Middle frontal gyrus (tissue), 1 donor: ENCODE measurements around the gene SNAP91.
"Not testable (repeated sequence)": the region's sequence is repeated elsewhere in the genome, so short reads cannot be mapped to it uniquely, and the experiment has no call there.

Experiments used
- DNase-seq: peaks from one replicate; pipeline ENCODE4 v3.0.0-alpha.2; 2015; ENCODE audit warnings: low spot score; ENCODE audit errors: extremely low spot score

Gene SNAP91, protein sequence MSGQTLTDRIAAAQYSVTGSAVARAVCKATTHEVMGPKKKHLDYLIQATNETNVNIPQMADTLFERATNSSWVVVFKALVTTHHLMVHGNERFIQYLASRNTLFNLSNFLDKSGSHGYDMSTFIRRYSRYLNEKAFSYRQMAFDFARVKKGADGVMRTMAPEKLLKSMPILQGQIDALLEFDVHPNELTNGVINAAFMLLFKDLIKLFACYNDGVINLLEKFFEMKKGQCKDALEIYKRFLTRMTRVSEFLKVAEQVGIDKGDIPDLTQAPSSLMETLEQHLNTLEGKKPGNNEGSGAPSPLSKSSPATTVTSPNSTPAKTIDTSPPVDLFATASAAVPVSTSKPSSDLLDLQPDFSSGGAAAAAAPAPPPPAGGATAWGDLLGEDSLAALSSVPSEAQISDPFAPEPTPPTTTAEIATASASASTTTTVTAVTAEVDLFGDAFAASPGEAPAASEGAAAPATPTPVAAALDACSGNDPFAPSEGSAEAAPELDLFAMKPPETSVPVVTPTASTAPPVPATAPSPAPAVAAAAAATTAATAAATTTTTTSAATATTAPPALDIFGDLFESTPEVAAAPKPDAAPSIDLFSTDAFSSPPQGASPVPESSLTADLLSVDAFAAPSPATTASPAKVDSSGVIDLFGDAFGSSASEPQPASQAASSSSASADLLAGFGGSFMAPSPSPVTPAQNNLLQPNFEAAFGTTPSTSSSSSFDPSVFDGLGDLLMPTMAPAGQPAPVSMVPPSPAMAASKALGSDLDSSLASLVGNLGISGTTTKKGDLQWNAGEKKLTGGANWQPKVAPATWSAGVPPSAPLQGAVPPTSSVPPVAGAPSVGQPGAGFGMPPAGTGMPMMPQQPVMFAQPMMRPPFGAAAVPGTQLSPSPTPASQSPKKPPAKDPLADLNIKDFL

DNA sequence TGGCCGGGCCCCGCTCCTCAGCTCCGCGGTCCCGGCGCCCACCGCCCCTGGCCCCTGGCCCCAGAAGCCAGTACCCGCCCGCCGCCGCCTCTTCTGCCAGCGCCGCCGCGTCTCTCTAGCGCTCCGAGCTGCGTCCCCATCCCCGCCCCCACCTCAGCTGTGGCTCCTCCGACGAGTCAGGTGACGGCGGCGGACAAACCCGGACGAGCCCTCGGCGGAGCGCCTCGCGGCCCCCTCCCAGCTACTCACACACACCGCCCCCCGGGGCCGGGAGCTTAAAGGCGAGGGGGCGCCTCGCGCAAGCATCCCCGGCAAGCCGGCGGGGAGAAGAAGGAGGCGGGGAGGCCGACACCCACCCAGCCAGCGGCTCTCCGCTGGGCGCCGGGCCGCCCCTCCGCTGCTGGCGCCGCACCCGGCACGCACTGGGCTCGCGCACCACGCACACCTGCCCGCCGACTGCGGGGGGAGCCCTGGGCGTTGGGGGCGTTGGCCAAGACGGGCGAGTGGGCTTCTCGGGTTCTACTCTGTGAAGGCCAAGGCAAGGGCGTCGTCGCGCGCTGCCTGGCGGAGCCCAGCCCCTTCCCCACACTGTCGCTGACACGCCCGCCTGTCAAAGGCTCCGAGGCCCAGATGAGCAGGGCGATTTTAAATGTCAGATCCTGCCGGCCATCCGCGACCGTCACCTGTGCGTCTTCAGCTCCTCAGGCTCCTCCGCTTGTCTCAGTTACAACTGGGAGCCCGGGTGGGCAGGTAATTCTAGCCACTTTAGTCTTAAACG, at the start of gene SNAP91:
Gene SNAP91 (minus strand): TSS at position 132 of the 778 bp plus-strand sequence. CDS start 1,174 bp downstream, outside the sequence.
- peak; percentile 42 for DNase-seq

DNA sequence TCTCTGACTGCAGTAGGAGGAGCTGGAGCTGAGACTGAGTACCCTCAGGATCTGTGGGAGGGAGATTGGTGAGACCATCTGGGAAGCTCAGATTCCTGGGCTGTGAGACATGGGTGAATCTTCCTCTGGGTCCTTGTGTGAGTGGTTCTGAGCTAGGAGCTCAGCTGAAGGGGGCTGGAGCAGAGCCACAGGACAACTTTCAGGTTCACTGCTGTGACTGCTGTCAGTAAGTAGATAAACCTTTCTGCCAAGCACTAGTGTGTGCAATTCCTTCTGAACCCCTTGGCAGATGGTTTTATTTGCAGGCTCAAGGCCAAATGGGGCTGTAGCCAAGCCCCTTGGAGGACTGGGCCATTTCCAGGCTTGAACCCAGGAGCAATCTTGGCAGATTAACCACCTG, 49.6 kb upstream of the SNAP91 start:
- DNase-seq = no peak

DNA sequence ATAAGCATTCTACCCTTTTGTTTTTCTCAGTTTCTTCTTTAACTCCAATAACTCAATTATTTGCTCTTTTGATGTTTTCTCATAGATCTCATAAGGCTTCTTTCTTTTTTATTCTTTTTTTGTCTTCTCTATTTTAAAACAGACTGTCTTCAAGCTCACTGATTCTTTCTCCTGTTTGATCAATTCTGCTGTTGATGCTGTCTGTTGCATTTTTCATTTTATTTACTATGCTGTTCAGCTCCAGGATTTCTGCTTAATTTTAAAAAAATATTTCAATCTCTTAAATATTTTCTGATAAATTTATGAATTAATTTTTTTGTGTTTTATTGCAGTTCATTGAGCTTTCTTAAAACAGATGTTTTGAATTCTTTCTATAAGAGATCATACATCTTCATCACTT, 48.1 kb upstream of the SNAP91 start:
- DNase-seq = no peak

DNA sequence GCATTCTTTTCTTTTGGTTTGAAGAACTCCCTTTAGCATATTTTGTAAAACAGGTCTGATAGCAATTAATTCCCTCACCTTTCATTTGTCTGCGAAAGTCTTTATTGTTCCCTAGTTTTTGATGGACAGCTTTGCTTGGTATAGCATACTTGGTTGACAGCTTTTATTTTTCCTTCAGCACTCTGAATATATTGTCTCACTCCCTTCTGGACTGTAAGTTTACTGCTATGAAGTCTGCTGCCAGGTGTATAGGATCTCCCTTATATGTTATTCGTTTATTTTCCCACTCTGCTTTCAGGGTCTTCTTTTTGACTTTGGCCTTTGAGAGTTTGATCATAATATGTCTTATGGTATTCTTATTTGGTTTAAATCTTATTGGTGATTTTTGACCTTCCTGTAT, 47.7 kb upstream of the SNAP91 start:
- no peak for DNase-seq

DNA sequence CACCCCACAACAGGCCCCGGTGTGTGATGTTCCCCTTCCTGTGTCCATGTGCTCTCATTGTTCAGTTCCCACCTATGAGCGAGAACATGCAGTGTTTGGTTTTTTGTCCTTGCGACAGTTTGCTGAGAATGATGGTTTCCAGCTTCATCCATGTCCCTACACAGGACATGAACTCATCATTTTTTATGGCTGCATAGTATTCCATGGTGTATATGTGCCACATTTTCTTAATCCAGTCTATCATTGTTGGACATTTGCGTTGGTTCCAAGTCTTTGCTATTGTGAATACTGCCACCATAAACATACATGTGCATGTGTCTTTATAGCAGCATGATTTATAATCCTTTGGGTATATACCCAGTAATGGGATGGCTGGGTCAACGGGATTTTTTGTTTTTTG, 43.5 kb upstream of the SNAP91 start:
- not testable (repeated sequence) for DNase-seq

DNA sequence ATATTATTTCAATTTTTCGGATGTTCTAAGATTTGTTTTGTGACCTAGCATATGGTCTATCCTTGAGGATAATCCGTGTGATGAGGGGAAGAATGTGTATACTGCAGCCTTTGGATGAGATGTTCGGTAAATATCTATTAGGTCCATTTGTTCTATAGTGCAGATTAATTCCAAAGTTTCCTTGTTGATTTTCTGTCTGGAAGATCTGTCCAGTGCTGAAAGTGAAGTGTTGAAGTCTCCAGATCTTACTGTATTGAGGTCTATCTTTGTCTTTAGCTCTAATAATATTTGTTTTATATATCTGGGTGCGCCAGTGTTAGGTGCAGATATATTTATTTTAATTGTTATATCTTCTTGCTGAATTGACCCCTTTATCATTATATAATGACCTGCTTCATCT, 32.2 kb upstream of the SNAP91 start:
- DNase-seq = no peak

DNA sequence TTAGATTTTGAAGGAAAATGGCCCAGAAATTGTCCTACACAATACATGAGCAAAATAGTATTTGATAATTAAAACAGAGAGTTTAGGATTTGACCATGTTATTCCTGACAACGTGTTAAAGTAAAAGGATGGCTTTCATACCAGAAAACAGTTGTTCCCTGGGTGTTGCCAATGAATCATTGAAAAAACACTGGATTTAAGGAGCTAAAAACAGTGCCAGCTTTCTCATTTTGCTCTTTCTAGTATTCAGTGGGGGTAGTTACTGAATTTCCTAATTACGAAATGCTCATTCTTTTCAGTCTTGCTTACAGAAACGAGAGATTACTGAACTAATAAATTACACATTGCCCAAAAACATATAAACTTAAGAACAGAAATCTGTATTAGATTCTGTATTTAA, 26.6 kb upstream of the SNAP91 start:
- DNase-seq = no peak

DNA sequence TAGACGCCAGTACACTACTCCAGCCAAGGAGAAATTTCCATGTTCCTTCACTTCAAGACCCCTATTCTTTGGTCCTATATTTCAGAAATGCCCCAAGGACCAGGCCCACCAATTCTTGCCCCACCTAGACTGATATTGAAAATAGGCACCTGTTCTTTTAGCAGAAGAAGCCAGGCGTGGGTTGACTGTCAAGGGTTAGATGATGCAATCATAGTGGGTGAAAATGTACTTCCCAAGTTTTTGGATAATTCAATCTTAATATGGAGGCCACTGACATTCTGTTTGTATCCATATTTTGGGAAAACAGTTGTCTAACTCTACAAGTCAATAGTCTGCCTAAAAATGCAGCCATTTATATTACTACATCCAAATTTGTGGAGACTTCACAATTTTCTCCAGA, 21.0 kb upstream of the SNAP91 start:
- DNase-seq = no peak

DNA sequence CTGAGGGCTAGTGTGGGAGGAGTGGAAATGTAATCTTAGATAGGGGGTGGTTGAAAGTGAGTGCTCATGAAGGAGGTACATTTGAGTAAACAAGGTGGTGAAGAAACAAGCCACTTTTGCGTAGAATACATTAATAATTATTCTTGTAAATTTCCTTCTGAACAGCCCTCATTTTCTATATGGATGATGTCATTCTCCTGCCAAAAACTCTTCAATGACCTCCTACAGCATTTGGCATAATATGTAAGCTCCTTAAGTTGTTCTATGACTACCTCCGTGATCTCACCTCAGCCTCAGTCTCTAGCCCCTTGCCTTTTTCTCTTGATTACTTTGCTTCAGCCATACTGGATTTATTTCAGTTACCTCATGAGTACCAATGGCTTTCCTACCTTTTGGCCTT, 14.0 kb upstream of the SNAP91 start:
- DNase-seq = no peak

DNA sequence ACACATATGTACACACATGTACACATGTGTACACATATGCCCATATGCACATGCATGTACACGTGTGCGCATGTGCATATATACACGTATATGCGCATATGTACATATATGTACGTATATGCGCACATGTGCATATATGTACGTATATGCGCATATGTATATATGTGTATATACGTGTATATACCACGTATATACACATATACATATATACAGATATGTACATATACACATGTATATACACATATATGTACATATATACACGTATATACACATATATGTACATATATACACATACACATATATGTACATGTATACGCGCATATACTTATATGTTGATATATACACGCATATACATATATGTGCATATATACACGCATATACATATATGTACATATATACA, 8.9 kb upstream of the SNAP91 start:
- DNase-seq = no peak

DNA sequence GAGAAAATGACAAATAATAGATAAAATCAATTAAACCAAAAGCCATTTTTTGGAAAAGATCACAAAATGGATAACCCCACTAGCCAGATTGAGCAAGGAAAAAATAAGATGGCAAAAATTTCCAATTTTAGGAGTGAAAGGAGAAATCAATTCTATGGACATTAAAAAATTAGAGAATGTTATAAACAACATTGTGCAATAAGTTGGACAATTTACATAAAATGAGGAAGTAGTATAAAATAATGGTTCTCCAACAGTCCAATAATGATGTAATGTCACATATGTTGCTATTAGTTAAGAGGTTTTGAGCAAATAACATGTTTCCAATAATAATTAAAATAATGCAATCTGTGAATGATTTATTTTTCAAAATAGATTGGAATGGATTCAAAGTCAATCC, 3.1 kb upstream of the SNAP91 start:
- no peak for DNase-seq

DNA sequence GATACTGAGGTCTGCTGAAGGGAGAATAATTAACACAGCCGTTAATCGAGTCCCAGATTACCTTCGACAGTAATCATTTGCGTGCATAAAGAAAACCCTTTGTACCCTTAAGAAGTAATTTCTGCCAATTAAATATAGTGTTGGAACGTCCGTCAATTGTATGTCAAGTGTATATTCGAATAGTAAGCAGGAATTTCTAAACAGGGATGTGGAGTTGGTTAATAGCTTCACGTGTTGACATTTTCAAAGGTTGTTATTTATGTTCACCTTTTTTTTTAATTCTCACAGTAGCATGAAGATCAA, 798 bp upstream of the SNAP91 start:
- DNase-seq = no peak

DNA sequence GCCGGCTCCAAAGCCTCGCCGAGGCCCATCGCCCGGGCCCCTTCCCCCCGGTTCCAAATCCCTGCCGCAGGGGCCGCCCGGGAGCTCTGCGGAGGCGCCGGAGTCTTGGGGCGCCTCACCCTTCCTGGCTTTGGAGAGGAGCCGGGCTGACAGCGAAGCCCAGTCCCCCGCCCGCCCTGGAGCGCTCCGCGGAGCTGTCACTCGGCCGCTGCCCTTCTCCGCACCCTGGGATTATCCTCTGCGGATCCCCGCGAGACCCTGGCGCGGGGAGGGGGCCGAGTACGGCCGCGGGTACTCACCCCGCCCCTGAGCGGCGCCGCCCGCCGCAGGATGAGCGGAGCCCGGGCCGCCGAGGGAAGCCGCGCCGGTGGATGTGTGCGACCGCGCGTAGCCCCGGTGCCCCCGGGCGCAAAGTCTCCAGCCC, 343 bp downstream of the SNAP91 start:
- no peak for DNase-seq

DNA sequence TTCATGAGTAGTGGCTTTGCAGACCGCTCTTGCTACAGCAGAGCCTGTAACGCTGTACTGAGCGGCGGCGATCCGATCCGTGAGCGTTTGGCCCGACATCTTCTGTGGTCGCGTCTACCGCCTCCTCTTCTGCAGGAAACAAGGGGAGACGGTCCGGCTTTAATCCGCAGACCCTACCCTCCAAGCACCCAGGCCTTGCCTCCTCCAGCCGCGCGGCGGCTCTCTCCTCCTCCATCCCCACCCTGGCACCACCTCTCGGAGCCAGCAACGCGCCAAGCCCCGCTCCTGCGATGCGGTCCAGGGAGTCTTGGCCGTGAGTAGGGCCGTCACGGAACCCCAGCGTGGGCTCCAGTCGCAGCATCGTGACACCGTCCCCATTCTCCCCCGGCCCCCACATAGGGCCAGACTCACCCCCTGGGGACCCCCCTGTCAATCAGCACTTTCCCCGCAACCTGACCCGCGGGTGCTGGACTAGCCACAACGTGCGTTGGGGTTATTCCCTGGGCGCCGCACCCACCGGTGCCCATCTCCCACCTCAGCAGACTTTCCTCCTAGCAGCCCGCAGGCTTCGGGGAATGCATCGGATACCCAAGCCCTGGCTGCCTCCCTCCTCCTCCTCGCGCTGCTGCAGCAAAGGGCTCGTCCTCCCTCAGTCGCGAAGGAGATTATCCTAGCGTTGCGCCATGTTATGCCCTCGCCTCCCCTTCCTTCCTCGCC, 914 bp downstream of the SNAP91 start:
- DNase-seq = no peak

DNA sequence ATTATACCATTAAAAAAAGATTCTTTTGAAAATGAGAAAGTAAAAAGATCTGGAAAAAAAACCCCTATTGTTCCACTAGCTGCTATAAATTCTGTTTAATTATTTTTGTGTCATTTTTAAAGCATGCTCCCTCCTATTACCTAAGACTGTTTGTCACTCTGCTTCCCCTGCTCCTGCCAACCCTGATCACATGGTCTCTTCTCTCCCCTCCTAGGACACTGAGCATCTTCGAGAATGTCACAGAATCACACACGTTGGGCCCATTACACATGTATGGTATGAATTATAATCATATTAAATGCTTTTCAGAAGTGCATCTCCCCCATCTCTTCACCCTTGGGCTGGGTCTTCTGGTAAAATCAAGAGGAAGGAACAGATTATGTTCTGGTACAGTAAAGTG, 6.2 kb downstream of the SNAP91 start:
- DNase-seq = no peak

DNA sequence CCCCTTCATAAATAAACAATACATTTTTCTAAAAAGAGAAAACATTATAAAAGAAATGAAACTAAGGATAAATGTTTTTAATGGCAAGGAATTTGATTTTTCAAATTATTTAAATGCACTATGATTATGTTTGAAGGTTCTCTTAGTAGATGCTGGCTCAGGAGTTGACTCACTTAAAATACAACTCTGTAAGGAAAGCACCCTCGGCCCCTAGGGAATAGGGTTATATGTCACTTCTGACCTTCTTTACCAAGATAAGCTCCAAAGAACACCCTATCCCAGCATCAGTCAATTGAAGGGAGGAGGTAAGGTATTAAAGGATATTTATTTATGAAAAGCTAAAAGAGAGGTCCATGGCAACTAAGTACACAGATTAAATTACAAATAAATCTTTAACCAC, 6.8 kb downstream of the SNAP91 start:
- DNase-seq = no peak

DNA sequence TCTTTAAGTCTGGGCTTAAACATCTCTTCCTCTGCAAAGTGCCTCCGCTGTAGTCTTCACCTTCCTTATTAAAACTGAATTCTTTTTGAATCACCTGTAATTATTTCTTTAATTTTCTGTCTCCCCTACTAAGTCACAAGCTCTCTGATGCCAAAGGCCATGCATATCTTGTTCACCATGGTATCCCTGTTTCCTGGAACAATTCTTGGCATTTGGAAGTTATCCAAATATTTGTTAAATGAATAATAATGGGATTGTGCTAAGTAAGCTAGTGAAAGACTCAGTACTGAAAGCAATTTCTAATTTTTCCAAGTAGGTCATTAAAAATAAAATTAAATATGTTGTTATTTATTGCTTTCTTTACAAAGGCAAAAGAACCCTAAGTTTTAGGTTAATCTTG, 12.2 kb downstream of the SNAP91 start:
- no peak for DNase-seq

DNA sequence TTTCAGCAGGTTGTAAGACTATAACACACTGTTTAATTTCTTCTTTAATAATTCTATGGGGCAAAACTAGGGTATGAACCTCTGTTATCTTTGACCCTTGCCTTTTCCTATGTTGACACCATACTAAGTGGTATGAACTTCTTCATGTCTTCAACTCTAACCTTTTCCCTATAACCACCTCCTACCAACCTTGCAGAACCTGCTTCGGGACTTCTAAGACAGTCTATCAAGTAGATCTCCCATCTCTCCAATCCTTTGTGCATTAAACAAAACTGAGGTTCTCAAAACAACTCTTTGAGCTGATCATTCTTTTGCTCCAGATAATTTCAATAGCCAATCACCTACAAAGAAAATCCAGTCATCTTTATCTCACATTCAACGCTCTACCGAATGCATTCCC, 23.4 kb downstream of the SNAP91 start:
- no peak for DNase-seq

DNA sequence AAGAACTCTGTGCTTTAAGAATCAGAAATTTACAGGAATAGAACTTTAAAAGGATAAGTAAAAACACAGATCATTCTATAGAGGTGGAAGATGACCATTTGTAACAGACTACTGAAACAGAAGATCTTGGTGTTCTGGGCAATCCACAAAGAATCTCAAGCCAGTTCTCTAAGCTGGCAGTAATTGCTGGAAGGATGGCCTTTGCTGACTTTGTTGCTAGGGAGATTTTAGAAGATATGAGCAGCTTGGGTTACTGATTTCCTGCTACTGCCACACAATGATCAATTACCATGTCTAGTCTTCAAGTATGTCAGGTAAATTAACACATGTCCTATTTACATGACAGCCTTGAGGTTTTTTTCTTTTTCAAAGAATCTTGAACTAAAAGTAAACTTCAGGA, 31.1 kb downstream of the SNAP91 start:
- no peak for DNase-seq

DNA sequence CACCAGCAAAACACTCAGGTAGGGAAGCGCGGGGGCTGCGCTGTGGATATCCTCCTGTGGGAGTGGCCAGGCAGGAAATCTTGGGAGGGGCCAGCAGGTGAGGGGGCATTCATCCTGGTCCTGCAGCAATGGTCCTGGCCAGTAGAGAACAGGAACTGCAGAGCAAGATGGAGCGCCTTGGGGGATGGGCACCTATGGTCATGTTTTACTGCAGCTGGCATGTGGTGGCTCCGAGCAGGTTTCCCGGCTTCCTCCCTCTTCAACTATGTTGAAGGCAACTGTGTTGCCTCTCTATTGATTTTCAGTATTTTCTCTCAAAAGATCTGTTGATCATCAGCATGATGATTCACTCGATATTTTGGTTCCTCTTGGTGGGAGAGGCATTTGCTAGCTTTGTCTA, 70.9 kb downstream of the SNAP91 start:
- no peak for DNase-seq

DNA sequence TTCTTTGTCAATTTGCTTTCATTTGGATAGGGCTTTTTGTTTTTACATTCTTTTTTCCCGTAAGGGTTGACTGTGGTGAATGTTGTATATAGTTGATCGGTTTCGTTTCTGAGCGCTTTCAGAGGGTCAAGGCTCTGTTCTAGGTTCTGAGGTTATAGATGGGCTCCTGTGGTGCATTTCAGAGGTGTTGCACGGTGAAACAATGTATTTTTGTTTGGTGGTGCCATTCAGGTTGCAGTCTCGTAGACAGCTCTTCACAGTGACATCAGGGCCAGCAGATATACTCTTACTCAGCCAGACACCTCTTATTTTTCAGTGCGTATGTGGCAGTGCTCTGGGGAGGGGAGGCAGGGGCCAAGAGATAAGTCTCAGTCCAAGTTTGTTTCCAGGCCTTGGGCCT, 72.1 kb downstream of the SNAP91 start:
- DNase-seq = no peak
